Measurements from ENCODE around the gene GRB14.
"Not testable (repeated sequence)": the region's sequence is repeated elsewhere in the genome, so short reads cannot be mapped to it uniquely, and the experiment has no call there.

GRB14 gene

GRCh38 chr2:164485541-164485940 lies 135.7 kb downstream of the GRB14 start:
- DNase-seq, result no peak

GRCh38 chr2:164479460-164479859 lies 141.8 kb downstream of the GRB14 start:
- DNase-seq, result no peak

- no peak for DNase-seq
These were observed 143.1 kb downstream of the GRB14 start for GRCh38 chr2:164478205-164478604.

GRCh38 chr2:164474873-164475272 lies 146.4 kb downstream of the GRB14 start:
- DNase-seq, result no peak

- DNase-seq, result no peak
These were observed 148.3 kb downstream of the GRB14 start for GRCh38 chr2:164473021-164473420.

- not testable (repeated sequence) for DNase-seq
These were observed 156.2 kb downstream of the GRB14 start for GRCh38 chr2:164465047-164465446.

- no peak for DNase-seq
These were observed 156.9 kb downstream of the GRB14 start for GRCh38 chr2:164464376-164464775.

GRCh38 chr2:164458792-164459191 lies 162.5 kb downstream of the GRB14 start:
- no peak for DNase-seq

- DNase-seq, result no peak
These were observed 164.0 kb downstream of the GRB14 start for GRCh38 chr2:164457271-164457670.

GRCh38 chr2:164456619-164457018 lies 164.7 kb downstream of the GRB14 start:
- peak; percentile 27 to 49 for DNase-seq

- no peak for DNase-seq
These were observed 167.5 kb downstream of the GRB14 start for GRCh38 chr2:164453656-164454305.

GRCh38 chr2:164450278-164450677 lies 171.0 kb downstream of the GRB14 start:
- DNase-seq, result no peak

- no peak for DNase-seq
These were observed 171.6 kb downstream of the GRB14 start for GRCh38 chr2:164449706-164450105.

- no peak for DNase-seq
These were observed 173.6 kb downstream of the GRB14 start for GRCh38 chr2:164447660-164448059.
